COR-L47 (cell line): ENCODE measurements around the gene ZNF234.
"Not testable (repeated sequence)": the region's sequence is repeated elsewhere in the genome, so short reads cannot be mapped to it uniquely, and the experiment has no call there.

ENCODE experiments used
- DNase-seq: peaks from one replicate; lab custom pipeline; 2025; lab: John Stamatoyannopoulos, UW

ZNF234 gene

DNA sequence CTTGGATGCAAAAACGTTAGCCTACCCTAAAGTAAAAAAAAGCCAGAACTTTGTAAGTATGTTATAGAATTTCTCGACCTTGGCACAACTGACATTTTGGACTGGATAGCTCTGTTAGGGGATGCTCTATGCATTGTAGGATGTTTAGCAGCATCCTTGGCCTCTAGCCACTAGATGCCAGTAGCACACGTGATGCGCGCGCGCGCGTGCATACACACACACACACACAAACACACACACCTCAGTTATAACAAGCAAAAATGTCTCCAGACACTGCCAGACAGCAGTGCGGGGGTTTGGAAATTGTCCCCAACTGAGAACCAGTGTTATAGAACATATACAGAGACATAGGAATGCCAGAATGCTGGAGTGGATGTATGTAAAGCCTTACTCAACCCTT, 40.8 kb downstream of the ZNF234 start:
- DNase-seq, result no peak

DNA sequence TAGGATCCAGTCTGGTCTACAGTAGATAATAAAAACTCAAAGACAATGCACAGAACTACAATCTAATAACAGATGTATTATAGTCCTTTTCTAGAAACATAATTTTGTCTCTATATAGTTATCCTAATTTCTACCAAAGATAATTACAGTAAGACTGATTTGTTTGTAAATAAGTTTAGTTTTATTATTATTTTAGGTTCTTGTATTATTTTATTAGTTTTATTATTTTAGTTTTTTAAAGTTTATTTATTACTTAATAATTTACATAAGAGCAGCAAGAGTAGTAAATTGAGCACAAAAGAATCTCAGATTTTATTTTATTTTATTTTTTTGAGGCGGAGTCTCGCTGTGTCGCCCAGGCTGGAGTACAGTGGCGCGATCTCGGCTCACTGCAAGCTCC, 48.7 kb downstream of the ZNF234 start:
- DNase-seq, result no peak

DNA sequence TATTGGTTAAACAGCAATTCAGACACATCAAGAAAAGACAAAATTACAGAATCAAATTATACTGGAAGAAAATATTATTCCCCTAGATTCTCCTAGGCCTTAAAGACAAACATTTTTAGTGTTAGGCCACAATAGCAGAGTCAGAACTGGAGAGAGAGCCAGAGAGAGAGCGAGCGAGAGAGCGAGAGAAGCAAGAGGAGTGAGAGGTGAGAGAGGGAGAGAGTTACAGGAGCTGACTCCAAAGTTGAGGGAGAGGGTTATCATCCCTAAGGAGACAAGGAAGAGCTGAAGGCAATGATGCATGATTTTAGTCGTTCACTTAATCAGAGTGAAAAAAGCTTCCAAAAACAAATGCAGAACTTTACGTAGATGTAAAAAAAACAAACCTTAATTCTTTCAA, 50.8 kb downstream of the ZNF234 start:
- no peak for DNase-seq

DNA sequence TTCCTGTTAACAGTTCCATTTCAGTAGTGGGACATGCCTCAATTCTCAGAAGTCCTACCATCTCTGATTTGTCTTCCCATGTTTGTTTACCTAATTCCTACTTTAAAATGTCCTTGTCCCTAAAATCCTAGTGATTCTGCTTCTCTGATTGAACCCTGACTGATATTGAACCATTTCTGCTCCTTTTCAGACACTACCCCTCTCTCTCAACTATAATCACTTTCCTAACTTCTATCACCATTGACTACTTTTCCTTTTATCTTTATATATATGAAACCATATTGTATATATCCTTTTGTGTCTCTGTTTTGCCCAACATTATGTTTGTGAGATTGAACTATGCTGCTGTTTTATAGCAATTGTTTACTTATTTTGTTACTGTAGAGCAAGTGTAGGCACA, 55.4 kb downstream of the ZNF234 start:
- no peak for DNase-seq

DNA sequence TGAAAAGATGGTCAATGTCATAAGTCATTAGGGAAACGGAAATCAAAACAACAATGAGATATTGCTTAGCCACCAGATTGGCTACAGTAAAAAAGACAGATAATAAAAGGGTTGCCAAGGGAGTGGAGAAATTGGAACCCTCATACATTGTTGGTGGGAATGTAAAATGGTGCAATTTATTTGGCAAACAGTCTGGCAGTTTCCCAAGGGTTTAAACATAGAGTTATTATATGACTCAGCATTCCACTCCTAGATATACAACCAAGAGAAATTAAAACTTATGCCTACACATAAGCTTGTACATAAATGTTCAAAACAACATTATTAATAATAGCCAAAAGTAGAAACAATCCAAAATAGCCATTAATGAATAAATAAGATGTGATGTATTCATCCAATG, 61.1 kb downstream of the ZNF234 start:
- DNase-seq, result no peak

DNA sequence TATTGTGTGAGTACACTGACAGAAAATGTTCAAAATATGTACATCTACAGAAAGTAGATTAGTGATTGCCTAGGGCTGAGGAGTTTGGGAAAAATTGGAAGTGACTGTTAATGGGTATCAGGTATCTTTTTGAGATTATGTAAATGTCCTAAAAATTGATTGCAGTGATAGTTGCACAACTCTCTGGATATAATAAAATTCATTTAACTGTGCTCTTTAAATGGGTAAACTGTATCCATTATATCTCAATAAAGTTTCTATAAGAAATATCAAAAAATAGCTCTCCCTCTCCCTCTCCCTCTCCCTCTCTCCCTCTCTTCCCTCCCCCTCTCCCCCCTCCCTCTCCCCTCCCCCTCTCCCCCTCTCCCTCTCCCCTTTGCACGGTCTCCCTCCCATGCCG, 61.6 kb downstream of the ZNF234 start:
- no peak for DNase-seq

DNA sequence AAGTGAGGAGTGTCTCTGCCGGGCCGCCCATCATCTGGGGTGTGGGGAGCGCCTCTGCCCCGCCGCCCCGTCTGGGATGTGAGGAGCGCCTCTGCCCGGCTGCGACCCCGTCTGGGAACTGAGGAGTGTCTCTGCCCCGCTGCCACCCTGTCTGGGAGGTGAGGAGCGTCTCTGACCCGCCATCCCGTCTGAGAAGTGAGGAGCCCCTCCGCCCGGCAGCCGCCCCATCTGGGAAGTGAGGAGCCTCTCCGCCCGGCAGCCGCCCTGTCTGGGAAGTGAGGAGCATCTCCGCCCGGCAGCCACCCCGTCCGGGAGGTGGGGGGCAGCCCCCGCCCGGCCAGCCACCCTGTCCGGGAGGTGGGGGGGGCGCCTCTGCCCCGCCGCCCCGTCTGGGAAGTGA, 62.5 kb downstream of the ZNF234 start:
- not testable (repeated sequence) for DNase-seq

DNA sequence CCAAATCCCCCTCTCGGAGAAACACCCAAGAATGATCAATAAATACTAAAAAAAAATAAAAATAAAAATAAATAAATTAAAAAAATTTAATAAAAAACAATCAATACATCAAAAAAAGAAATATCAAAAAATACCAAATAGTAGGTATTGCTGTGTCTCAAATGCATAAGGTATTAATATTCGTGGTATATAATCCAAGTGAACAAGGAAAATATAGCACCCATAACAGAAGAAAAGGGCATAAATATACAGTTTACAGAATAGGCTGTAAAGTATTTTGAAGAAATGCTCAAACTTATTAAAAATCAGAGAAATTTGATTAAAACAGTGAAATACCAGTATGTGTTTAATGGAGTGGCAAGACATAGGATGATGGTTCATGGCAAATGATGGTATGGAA, 63.4 kb downstream of the ZNF234 start:
- no peak for DNase-seq

DNA sequence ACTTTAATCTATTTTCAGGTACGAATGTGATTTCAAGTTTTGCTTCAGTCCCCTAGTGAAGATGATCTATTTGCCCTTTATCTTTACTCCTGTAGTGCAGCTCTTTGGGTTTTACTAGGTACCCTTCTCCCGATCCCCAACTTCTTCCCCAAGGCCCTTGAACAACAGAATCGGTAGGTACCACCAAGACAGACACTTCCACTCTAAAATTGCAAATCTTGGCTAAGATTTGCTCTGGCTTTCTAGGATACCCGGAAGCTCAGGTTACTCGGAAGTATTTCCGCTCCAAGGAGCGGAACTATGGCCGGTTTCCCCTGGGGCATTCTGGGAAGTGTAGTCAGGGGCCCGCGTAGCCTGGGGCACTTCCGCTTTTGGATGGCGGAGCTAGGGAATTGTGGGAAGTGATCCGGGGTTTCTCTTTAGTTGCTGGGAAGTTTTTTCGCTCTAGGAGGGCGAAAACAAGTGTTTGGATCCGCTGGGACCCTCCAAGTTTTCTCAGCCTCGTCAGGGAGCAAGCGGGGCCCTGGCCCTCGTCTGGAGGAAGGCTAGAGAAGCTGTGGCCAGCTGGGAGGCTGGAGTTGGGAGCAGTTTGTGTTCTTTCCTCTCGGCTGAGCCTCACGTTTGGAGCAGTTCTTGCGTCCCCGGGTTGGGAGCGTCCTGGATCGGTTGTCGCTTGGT, 65.9 kb downstream of the ZNF234 start:
- DNase-seq, result peak; percentile 80
